ENCODE data around the gene SLC12A7.

The SLC12A7 gene

DNA sequence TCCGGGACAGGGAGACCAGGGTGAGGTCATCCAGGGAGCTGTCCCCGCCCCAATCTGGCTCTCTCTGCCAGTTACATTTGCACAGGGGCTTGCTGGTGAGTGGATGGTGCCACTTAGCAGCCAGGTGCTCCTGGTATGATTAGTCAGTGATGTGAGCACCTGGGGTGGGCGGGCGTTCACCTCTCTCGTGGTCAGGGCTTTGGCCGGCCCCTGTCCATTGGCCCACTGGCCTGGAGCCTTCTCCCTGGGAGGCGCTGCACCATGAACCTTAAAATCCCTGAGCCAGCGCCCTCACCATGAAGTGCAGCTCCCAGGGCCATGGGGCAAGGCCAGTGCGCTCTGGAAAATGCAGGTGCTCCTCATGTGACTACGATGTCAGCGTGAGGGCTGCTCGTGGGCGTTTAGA lies 101.2 kb downstream of the SLC12A7 start:
- Histone ChIP-seq H3K27me3 (peaks cover 39% of the 10 kb centered on the region), H3K4me1 (no peaks in the 10 kb centered on the region), H3K4me3 (ENCODE audit: low read depth, low read length) (no peak overlapping the region), H3K9me3 (no peaks in the 10 kb centered on the region), H3K36me3 (no peaks in the 10 kb centered on the region)
- TF ChIP-seq, protein P1, sequence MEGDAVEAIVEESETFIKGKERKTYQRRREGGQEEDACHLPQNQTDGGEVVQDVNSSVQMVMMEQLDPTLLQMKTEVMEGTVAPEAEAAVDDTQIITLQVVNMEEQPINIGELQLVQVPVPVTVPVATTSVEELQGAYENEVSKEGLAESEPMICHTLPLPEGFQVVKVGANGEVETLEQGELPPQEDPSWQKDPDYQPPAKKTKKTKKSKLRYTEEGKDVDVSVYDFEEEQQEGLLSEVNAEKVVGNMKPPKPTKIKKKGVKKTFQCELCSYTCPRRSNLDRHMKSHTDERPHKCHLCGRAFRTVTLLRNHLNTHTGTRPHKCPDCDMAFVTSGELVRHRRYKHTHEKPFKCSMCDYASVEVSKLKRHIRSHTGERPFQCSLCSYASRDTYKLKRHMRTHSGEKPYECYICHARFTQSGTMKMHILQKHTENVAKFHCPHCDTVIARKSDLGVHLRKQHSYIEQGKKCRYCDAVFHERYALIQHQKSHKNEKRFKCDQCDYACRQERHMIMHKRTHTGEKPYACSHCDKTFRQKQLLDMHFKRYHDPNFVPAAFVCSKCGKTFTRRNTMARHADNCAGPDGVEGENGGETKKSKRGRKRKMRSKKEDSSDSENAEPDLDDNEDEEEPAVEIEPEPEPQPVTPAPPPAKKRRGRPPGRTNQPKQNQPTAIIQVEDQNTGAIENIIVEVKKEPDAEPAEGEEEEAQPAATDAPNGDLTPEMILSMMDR (IDR thresholded peaks at IDR 0.05; ENCODE audit: low read depth, low read length), result no peak
- DNase-seq, result no peak

GRCh38 chr5:1010181-1010510 lies 101.7 kb downstream of the SLC12A7 start:
- no peak overlapping the region for H3K4me3 ChIP-seq (ENCODE audit: low read depth, low read length)
- no peaks in the 10 kb centered on the region for H3K4me1 ChIP-seq
- H3K36me3 ChIP-seq, result no peaks in the 10 kb centered on the region
- no peaks in the 10 kb centered on the region for H3K9me3 ChIP-seq
- H3K27me3 ChIP-seq, result peaks cover 44% of the 10 kb centered on the region
- TF ChIP-seq, protein P1 (IDR thresholded peaks at IDR 0.05; ENCODE audit: low read depth, low read length), result peak; percentile 30
- no peak for DNase-seq

- H3K4me1 ChIP-seq, result no peaks in the 10 kb centered on the region
- H3K4me3 ChIP-seq (ENCODE audit: low read depth, low read length), result no peak overlapping the region; the same call in 1 of the 2 replicates
- no peaks in the 10 kb centered on the region for H3K9me3 ChIP-seq
- H3K36me3 ChIP-seq, result no peaks in the 10 kb centered on the region
- TF ChIP-seq, protein P1 (IDR thresholded peaks at IDR 0.05; ENCODE audit: low read depth, low read length), result no peak
- peaks cover 50% of the 10 kb centered on the region for H3K27me3 ChIP-seq
- no peak for DNase-seq
These were observed 102.3 kb downstream of the SLC12A7 start for GRCh38 chr5:1009359-1010180.

- Histone ChIP-seq H3K9me3 (no peaks in the 10 kb centered on the region), H3K4me1 (peaks cover 1% of the 10 kb centered on the region), H3K36me3 (no peaks in the 10 kb centered on the region), H3K27me3 (peaks cover 56% of the 10 kb centered on the region), H3K4me3 (ENCODE audit: low read depth, low read length) (peak within 1 kb of the TSS; percentile 29; the same call in 1 of the 2 replicates)
- DNase-seq, result peak; percentile 70
- TF ChIP-seq, protein P1 (IDR thresholded peaks at IDR 0.05; ENCODE audit: low read depth, low read length), result peak; percentile 26
These were observed 103.2 kb downstream of the SLC12A7 start, which contains the start of gene NKD2 for GRCh38 chr5:1008451-1009358. Gene NKD2, plus strand, starts transcription at chr5:1008802. Its CDS starts 256 bp downstream, at chr5:1009058.

- no peaks in the 10 kb centered on the region for H3K36me3 ChIP-seq
- peaks cover 56% of the 10 kb centered on the region for H3K27me3 ChIP-seq
- peaks cover 9% of the 10 kb centered on the region for H3K4me1 ChIP-seq
- H3K4me3 ChIP-seq (ENCODE audit: low read depth, low read length), result no peak overlapping the region
- no peak for DNase-seq
- TF ChIP-seq, protein P1 (IDR thresholded peaks at IDR 0.05; ENCODE audit: low read depth, low read length), result no peak
- no peaks in the 10 kb centered on the region for H3K9me3 ChIP-seq
These were observed 104.0 kb downstream of the SLC12A7 start for GRCh38 chr5:1007681-1008450.

All from BE2C (cell line).